ENCODE results near the gene AURKB. TPM values are rescaled to one million over a fixed set of nuclear protein-coding genes. Genes with fewer than 3 reads are reported as not detected.

The AURKB gene
- total RNA-seq, 1 donor from 2014 or later = not detected

GRCh38 chr17:8185582-8186445, 24.6 kb downstream of the AURKB start:
- Histone ChIP-seq H3K9me3 (no peaks in the 10 kb centered on the region), H3K27me3 (no peaks in the 10 kb centered on the region), H3K36me3 (no peaks in the 10 kb centered on the region), H3K4me3 (peak overlapping the region; percentile 70 to 75), H3K27ac (peak overlapping the region; percentile 88 to 96), H3K4me1 (peaks cover 14 to 21% of the 10 kb centered on the region in 2 donors)
- TF ChIP-seq CTCF (IDR thresholded peaks at IDR 0.05) = no peak
- intact Hi-C loops (cut with DNase I) = loop anchor here (1.0 to 5.0 kb wide), 4 partner anchors 23 to 111 kb away; partner anchors contain the start of genes SLC25A35 and VAMP2
- peak; percentile 63 to 96 for DNase-seq (ENCODE audit: low spot score in 2 of 2)

- no peak for TF ChIP-seq CTCF (IDR thresholded peaks at IDR 0.05)
- H3K4me3 ChIP-seq = peak overlapping the region; percentile 64 to 71
- no peak for DNase-seq (ENCODE audit: low spot score in 2 of 2)
- H3K36me3 ChIP-seq = no peaks in the 10 kb centered on the region
- intact Hi-C loops (cut with DNase I) = loop anchor here (10.0 kb wide), 1 partner anchor 592 kb away; the partner anchor contains the start of gene MPDU1
- H3K27ac ChIP-seq = peak overlapping the region in 1 of 2 donors; percentile 73
- peaks cover 0 to 17% of the 10 kb centered on the region in 2 donors for H3K4me1 ChIP-seq
- no peaks in the 10 kb centered on the region for H3K9me3 ChIP-seq
- H3K27me3 ChIP-seq = no peaks in the 10 kb centered on the region
Observed at GRCh38 chr17:8176998-8177731, 33.2 kb downstream of the AURKB start.

GRCh38 chr17:8176197-8176940, 34.0 kb downstream of the AURKB start, which contains the start of gene TMEM107:
TSS of gene TMEM107 (minus strand) at chr17:8176380. CDS start at chr17:8176286, 94 bp downstream.
- TF ChIP-seq CTCF (IDR thresholded peaks at IDR 0.05) = peak in 2 of 3 experiments; percentile 15 to 24
- H3K27ac ChIP-seq = peak within 1 kb of the TSS; percentile 73 to 75
- H3K27me3 ChIP-seq = no peaks in the 10 kb centered on the region
- intact Hi-C loops (cut with DNase I) = loop anchor here (10.0 kb wide), 1 partner anchor 592 kb away; the partner anchor contains the start of gene MPDU1
- peak within 1 kb of the TSS; percentile 64 to 71 for H3K4me3 ChIP-seq
- no peaks in the 10 kb centered on the region for H3K36me3 ChIP-seq
- peaks cover 0 to 17% of the 10 kb centered on the region in 2 donors for H3K4me1 ChIP-seq
- DNase-seq (ENCODE audit: low spot score in 2 of 2) = peak in 1 of 2 donors; percentile 94
- no peaks in the 10 kb centered on the region for H3K9me3 ChIP-seq

GRCh38 chr17:8175795-8176196, 34.6 kb downstream of the AURKB start:
- DNase-seq (ENCODE audit: low spot score in 2 of 2) = no peak
- H3K27ac ChIP-seq = peak overlapping the region; percentile 73 to 75

More at GRCh38 chr17:8175795-8176196, 34.6 kb downstream of the AURKB start:
- Histone ChIP-seq H3K4me3 (peak overlapping the region; percentile 64 to 71), H3K4me1 (peaks cover 0 to 17% of the 10 kb centered on the region in 2 donors), H3K9me3 (no peaks in the 10 kb centered on the region), H3K36me3 (no peaks in the 10 kb centered on the region), H3K27me3 (no peaks in the 10 kb centered on the region)
- TF ChIP-seq CTCF (IDR thresholded peaks at IDR 0.05) = no peak
- intact Hi-C loops (cut with DNase I) = loop anchor here (10.0 kb wide), 1 partner anchor 591 kb away; the partner anchor contains the start of gene MPDU1

Measured in ascending aorta (tissue), 2 donors.